GM12874 (cell line): Measurements from ENCODE around the gene VSX1.

Source experiments
- TF ChIP-seq, protein P1 (sequence below): IDR thresholded peaks from 2 replicates; pipeline ENCODE4 v1.5.1; 2011; ENCODE audit warnings: low read depth, mild to moderate bottlenecking, control low read depth, low read length, moderate library complexity; ENCODE audit not compliant: insufficient read depth

The VSX1 gene

DNA sequence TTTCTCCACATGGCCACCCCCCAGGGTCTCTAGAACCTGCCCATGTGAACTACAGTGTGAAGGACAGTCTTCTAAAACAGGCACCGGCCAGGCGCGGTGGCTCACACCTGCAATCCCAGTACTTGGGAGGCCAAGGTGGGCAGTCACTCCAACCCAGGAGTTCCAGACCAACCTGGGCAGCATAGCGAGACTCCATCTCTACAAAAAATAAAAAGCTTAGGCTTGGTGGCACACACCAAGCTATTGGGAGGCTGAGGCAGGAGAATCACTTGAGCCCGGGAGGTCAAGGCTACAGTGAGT, 37.7 kb downstream of the VSX1 start:
- TF ChIP-seq, protein P1, sequence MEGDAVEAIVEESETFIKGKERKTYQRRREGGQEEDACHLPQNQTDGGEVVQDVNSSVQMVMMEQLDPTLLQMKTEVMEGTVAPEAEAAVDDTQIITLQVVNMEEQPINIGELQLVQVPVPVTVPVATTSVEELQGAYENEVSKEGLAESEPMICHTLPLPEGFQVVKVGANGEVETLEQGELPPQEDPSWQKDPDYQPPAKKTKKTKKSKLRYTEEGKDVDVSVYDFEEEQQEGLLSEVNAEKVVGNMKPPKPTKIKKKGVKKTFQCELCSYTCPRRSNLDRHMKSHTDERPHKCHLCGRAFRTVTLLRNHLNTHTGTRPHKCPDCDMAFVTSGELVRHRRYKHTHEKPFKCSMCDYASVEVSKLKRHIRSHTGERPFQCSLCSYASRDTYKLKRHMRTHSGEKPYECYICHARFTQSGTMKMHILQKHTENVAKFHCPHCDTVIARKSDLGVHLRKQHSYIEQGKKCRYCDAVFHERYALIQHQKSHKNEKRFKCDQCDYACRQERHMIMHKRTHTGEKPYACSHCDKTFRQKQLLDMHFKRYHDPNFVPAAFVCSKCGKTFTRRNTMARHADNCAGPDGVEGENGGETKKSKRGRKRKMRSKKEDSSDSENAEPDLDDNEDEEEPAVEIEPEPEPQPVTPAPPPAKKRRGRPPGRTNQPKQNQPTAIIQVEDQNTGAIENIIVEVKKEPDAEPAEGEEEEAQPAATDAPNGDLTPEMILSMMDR = no peak

- TF ChIP-seq, protein P1 = no peak
Measured at GRCh38 chr20:25043499-25044260, 38.3 kb downstream of the VSX1 start.

DNA sequence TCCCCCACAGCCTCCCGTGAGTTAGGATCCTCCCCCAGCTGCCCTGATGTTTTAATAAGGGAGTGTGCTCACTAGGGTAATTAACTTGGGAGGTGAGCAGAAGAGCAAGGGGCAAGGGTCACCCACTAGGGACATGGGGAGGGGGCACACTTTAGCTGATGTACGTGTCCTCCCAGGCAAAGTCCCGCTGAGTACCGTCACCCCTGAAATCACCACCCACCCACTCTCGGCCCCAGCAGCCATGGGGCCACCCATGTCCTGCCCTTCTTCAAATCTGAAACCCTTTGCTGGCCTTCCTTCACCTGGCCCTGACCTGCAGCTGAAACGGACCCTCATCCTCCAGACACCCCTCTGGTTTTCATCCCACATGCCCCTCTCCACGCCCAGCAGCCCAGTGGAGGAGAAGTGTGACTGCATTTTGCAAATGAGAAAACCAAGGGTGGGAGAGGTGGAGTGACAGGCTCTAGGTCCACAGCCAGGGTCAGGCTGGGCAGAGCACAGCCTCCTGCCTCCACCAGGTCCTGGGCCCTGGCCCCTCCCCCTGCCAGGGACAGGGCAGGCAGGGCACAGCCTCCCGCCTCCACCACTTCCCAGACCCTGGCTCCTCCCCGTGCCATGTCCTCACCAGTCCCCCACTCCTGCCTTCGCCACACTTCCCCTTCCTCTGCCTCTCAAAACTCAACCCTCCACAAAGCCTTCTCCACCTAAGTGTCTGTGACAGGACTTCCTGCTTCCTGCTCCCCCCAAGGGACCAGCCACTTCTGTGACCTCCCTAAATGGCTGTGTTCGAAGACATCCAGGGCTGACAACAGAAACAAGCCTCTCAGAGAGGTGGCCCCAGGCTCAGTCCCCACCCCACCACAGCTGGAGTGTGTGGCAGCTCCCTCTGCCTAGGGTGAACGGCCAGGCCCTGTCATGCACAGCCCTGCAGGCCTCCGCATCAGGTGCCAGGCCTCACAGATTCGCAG, 39.1 kb downstream of the VSX1 start:
- TF ChIP-seq, protein P1 = no peak

DNA sequence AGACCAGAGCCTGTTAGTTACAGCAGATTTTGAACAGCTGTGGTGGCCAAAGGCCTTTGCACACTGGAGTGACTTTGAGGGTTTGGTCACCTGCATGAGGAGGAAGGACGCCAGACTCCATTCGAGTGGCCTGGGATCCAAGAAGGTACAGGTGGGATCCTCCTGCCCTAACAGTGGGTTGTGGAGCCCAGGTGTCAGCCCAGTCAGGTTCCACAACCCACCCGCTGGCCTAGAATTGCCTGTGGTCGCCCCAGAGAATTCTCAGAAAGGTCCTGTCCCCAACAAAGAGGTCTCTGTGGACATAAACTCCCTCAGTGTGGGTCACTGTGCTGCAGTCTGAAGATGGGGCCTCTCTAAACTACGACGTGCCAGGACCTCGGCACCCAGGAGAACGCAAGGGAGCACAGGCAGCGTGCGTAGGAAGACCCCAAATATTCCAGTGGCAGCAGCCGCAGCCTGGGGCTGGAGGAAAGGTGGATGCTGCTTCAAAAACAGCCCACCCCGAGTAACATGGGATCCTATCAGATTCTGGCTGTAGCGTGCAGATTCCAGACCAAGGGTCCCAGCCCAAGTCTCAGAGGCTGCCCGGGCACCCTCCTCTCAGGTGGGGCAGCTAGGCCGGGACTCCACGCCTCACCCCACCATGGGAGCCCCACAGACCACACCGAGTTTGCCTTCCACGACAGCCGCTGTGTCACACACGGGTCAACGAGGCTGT, 40.0 kb downstream of the VSX1 start:
- TF ChIP-seq, protein P1 = no peak

DNA sequence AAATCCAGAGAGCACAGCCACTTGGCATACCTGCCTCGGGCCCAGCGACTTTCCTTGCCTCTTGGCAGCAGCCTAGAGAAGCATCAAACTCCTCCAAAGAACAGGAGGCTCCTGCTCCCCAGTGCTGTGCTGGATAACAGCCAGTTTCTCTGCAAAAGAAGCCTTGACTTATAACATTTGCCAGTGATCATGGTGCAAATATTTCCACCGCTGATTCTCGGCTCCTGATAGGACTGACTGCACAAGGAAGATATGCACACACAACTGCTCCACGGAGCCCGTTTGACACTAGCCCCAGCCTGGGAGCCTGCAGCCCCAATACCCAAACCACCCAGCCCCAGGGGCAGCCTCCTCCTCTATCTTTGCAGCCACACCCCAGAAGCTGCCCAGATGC, 41.5 kb downstream of the VSX1 start:
- TF ChIP-seq, protein P1 = no peak

GRCh38 chr20:25039697-25040437, 42.1 kb downstream of the VSX1 start:
- TF ChIP-seq, protein P1 = no peak

- TF ChIP-seq, protein P1 = no peak
Measured at GRCh38 chr20:25038591-25039015, 43.3 kb downstream of the VSX1 start.
